WTC11 (cell line): ENCODE data around the gene MOV10L1. TPM values are rescaled to one million over a fixed set of nuclear protein-coding genes. Genes with fewer than 3 reads are reported as not detected.

ENCODE experiments used
- ATAC-seq: fragments of 200-7000 bp; cut with Tn5 transposase; 2 replicates; pipeline ENCODE4 v1.10.0; 2021; ENCODE audit warnings: mild to moderate bottlenecking, moderate library complexity
- CTCF ChIA-PET: fragments of 300-600 bp; sonication (Branson Sonifier 250); formaldehyde crosslinking; loops from one replicate; lab custom pipeline; 2021; ENCODE audit warnings: antibody characterized with exemption; lab: Charles Lee
- POLR2A ChIA-PET: fragments of 350-600 bp; sonication (Branson Sonifier 250); formaldehyde crosslinking; loops from one replicate; lab custom pipeline; 2021; ENCODE audit warnings: antibody characterized with exemption; lab: Charles Lee
- DNase-seq: peaks from one replicate; pipeline ENCODE4 v3.0.0; 2021; ENCODE audit warnings: low spot score
- H3K27ac Mint-ChIP-seq: 2 replicates; pipeline ENCODE4 v1.8.0; 2021; ENCODE audit warnings: mixed read lengths
- H3K27me3 Mint-ChIP-seq: 2 replicates; pipeline ENCODE4 v1.8.0; 2021; ENCODE audit warnings: low read depth, mild to moderate bottlenecking, moderate library complexity, mixed read lengths
- H3K36me3 Mint-ChIP-seq: 2 replicates; pipeline ENCODE4 v1.8.0; 2021; ENCODE audit warnings: mixed read lengths
- H3K4me1 Mint-ChIP-seq: 2 replicates; pipeline ENCODE4 v1.8.0; 2022; ENCODE audit warnings: mixed read lengths
- H3K4me3 Mint-ChIP-seq: 2 replicates; pipeline ENCODE4 v1.8.0; 2021; ENCODE audit warnings: mild to moderate bottlenecking, moderate library complexity, mixed read lengths
- H3K9me3 Mint-ChIP-seq: 2 replicates; pipeline ENCODE4 v1.8.0; 2021; ENCODE audit warnings: mixed read lengths
- ATF1 ChIP-seq: sonication (generic); formaldehyde crosslinking; IDR thresholded peaks from 2 replicates; pipeline ENCODE4 v1.8.1; 2023; ENCODE audit warnings: mild to moderate bottlenecking, moderate library complexity, missing genetic modification reagents
- ELF4 ChIP-seq: sonication (generic); formaldehyde crosslinking; IDR thresholded peaks from 2 replicates; pipeline ENCODE4 v1.8.1; 2022; ENCODE audit warnings: low read depth, mild to moderate bottlenecking, moderate library complexity, missing genetic modification reagents
- FOXJ3 ChIP-seq: sonication (generic); formaldehyde crosslinking; IDR thresholded peaks from 2 replicates; pipeline ENCODE4 v1.9.0; 2021; ENCODE audit warnings: missing genetic modification reagents, mild to moderate bottlenecking, borderline replicate concordance
- GRHL2 ChIP-seq: fragments of 250-450 bp; sonication (Bioruptor Pico); IDR thresholded peaks from 2 replicates; pipeline ENCODE4 v1.8.0; 2022; ENCODE audit warnings: mild to moderate bottlenecking, moderate library complexity; ENCODE audit not compliant: insufficient replicate concordance, severe bottlenecking
- MYBL2 ChIP-seq: sonication (generic); formaldehyde crosslinking; IDR thresholded peaks from 2 replicates; pipeline ENCODE4 v1.8.1; 2023; ENCODE audit warnings: mild to moderate bottlenecking, moderate library complexity, missing genetic modification reagents
- NFATC4 ChIP-seq: fragments of 250-450 bp; sonication (Bioruptor Pico); IDR thresholded peaks from 2 replicates; pipeline ENCODE4 v1.9.0; 2021; ENCODE audit warnings: mild to moderate bottlenecking
- PRRX2 ChIP-seq: fragments of 250-450 bp; sonication (Bioruptor Pico); IDR thresholded peaks from 2 replicates; pipeline ENCODE4 v1.8.0; 2021; ENCODE audit warnings: mild to moderate bottlenecking
- ZNF138 ChIP-seq: sonication (generic); formaldehyde crosslinking; conservative IDR thresholded peaks from 2 replicates; pipeline ENCODE4 v1.8.1; 2022; ENCODE audit warnings: mild to moderate bottlenecking, moderate library complexity, missing genetic modification reagents
- total RNA-seq: library from RNA; stranded (reverse); gene quantifications from 3 replicates; pipeline ENCODE4 v1.2.3, GENCODE V29; 2021
- TF ChIP-seq, protein P1 (sequence below): sonication (generic); formaldehyde crosslinking; IDR thresholded peaks from 2 replicates; pipeline ENCODE4 v1.8.0; 2023; ENCODE audit warnings: missing genetic modification reagents, mild to moderate bottlenecking, borderline replicate concordance
- TF ChIP-seq, protein P2 (sequence below): sonication (generic); formaldehyde crosslinking; IDR thresholded peaks from 2 replicates; pipeline ENCODE4 v1.8.0; 2022; ENCODE audit warnings: mild to moderate bottlenecking, missing genetic modification reagents

Gene MOV10L1
- total RNA-seq, 1 experiment from 2014 or later: not detected

DNA sequence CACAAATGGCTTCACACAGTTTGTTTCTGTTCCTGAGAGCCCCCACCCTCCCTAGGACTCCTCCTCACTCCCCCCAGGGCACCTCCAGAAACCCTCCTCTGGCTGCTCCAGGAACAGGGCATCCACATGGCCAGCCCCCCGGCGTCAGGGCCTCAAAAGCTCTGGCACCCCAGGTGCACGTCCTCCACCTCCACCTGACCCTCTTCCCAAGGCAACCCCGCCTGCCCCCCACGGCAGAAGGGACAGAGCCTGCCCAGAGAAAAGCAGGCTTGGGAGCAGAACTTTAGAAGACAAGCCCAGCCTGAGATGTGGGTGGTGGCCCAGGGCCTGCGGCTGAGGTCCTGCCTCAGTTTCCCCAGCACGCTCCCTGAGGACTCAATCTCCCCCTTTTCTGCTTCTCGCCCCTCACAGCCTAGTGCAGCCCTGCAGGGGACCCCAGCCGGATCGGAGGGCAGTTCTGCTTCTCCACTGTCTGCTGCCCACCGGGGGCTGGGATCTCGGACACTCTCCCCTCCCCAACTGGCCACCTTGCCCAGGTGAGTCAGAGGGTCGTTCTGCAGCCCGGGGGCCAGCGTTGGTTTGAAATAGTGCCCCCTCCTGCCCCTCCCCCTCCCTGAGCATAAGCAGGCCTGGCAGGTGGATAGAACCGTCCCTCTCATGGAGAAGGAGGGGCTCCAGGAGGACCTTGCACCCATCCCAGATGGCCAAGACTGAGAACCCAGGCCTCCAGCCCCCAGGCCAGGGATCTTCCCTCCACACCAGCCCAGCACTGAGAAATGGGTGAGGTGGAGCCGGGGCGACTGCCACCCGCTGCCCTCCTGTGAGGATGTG, 93.5 kb downstream of the MOV10L1 start:
- ChIA-PET POLR2A (no interaction called here), CTCF (interaction anchor here (1.2 to 1.6 kb wide), 4 partner anchors 23 to 416 kb away, joined by 4 to 5 read pairs (median 5); no protein-coding TSS in a partner anchor)
- DNase-seq: no peak
- Mint-ChIP-seq H3K4me3 (no peak overlapping the region; the same call in 1 of the 2 replicates), H3K27me3 (no peaks in the 10 kb centered on the region; the same call in 1 of the 2 replicates), H3K4me1 (peaks cover 6% of the 10 kb centered on the region), H3K9me3 (no peaks in the 10 kb centered on the region), H3K36me3 (no peaks in the 10 kb centered on the region), H3K27ac (no peak overlapping the region)
- no peak for ATAC-seq
- TF ChIP-seq PRRX2 (CRISPR knock-in tag) (no peak), ZNF138 (CRISPR knock-in tag) (no peak), ELF4 (CRISPR knock-in tag) (no peak)
- TF ChIP-seq, protein P1, sequence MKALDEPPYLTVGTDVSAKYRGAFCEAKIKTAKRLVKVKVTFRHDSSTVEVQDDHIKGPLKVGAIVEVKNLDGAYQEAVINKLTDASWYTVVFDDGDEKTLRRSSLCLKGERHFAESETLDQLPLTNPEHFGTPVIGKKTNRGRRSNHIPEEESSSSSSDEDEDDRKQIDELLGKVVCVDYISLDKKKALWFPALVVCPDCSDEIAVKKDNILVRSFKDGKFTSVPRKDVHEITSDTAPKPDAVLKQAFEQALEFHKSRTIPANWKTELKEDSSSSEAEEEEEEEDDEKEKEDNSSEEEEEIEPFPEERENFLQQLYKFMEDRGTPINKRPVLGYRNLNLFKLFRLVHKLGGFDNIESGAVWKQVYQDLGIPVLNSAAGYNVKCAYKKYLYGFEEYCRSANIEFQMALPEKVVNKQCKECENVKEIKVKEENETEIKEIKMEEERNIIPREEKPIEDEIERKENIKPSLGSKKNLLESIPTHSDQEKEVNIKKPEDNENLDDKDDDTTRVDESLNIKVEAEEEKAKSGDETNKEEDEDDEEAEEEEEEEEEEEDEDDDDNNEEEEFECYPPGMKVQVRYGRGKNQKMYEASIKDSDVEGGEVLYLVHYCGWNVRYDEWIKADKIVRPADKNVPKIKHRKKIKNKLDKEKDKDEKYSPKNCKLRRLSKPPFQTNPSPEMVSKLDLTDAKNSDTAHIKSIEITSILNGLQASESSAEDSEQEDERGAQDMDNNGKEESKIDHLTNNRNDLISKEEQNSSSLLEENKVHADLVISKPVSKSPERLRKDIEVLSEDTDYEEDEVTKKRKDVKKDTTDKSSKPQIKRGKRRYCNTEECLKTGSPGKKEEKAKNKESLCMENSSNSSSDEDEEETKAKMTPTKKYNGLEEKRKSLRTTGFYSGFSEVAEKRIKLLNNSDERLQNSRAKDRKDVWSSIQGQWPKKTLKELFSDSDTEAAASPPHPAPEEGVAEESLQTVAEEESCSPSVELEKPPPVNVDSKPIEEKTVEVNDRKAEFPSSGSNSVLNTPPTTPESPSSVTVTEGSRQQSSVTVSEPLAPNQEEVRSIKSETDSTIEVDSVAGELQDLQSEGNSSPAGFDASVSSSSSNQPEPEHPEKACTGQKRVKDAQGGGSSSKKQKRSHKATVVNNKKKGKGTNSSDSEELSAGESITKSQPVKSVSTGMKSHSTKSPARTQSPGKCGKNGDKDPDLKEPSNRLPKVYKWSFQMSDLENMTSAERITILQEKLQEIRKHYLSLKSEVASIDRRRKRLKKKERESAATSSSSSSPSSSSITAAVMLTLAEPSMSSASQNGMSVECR (CRISPR knock-in tag): no peak

DNA sequence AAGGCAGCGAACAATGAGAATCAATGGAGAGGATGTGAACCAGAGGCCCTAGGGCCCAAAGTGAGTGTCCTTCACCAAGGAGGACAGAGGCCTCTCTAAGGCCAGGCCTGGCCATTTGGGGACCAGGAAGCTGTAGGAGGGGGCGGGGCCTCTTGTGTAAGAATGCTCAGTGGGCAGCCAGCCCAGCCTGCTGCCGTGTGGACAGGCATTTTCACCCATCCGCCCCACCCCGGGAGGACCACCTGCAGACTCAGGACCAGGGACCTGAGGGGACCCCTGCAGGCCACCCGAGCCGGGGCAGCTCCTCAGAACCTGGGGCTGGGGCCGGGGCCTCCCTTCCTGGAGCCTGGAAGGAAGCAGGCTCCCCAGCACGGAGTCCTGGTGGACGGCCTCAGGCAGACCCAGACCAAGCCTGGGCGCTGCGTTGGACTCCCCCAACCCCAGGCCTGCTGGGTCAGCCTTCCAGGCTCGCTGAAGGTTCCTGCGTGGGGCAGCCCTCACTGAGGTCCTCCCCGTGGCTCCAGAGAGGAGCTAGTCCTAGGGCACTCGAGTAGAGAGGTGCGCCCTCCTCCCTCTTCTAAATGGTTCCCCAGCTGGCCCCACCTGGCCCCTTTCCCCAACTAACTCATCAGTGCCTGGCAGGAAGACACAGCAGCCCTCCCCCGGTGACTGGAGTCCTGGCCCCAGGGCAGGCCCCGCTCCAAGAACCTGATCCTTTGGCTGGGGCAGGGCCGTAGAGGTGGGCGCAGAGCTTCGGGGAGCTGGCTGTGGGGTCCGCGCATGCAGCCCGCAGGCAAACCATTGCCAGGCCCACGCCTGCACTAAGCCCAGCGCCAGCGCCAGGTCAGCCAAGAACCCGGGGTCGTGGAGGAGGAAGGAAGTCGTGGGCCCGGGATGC, 94.4 kb downstream of the MOV10L1 start:
- H3K36me3 Mint-ChIP-seq: no peaks in the 10 kb centered on the region
- no peak overlapping the region for H3K27ac Mint-ChIP-seq
- CTCF ChIA-PET: interaction anchor here (0.8 to 1.6 kb wide), 8 partner anchors 10 to 417 kb away, joined by 3 to 5 read pairs (median 4); no protein-coding TSS in a partner anchor
- peak overlapping the region; percentile 78 for H3K4me3 Mint-ChIP-seq
- peaks cover 7% of the 10 kb centered on the region for H3K4me1 Mint-ChIP-seq
- TF ChIP-seq ATF1 (CRISPR knock-in tag) (no peak), FOXJ3 (CRISPR knock-in tag) (no peak), MYBL2 (CRISPR knock-in tag) (no peak), NFATC4 (CRISPR knock-in tag) (no peak)
- TF ChIP-seq, protein P2, sequence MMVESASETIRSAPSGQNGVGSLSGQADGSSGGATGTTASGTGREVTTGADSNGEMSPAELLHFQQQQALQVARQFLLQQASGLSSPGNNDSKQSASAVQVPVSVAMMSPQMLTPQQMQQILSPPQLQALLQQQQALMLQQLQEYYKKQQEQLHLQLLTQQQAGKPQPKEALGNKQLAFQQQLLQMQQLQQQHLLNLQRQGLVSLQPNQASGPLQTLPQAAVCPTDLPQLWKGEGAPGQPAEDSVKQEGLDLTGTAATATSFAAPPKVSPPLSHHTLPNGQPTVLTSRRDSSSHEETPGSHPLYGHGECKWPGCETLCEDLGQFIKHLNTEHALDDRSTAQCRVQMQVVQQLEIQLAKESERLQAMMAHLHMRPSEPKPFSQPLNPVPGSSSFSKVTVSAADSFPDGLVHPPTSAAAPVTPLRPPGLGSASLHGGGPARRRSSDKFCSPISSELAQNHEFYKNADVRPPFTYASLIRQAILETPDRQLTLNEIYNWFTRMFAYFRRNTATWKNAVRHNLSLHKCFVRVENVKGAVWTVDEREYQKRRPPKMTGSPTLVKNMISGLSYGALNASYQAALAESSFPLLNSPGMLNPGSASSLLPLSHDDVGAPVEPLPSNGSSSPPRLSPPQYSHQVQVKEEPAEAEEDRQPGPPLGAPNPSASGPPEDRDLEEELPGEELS (CRISPR knock-in tag): 0 out of 2 replicates have a peak, but pooled peaks have one; percentile 25
- POLR2A ChIA-PET: no interaction called here
- no peaks in the 10 kb centered on the region; the same call in 1 of the 2 replicates for H3K27me3 Mint-ChIP-seq
- H3K9me3 Mint-ChIP-seq: no peaks in the 10 kb centered on the region
- DNase-seq: peak; percentile 50
- peak; percentile 23 for ATAC-seq

DNA sequence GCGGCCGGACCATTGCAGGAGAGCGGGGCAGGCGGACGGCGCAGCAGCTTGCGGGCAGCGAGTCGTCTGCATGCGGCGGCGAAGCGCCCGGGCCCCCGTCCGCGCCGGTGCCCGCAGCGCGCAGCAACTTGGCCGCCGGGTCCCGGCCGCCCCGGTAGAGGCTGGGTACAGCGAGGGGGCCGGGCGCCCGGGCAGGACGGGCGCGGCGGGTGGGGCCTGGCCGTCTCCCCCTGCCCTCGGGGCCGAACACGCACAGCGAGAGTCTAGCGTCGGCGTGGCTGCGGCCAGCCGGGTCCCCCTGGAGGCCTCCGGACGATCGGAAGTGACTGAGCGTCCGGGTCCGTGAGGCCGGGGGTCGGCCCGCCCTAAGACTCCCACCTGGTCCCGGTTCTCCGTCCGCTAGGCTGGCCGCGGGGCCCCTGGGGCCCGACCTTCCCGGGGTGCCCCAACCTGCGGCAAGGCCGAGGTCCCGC, 95.1 kb downstream of the MOV10L1 start:
- no peak overlapping the region for H3K27ac Mint-ChIP-seq
- TF ChIP-seq, protein P2 (CRISPR knock-in tag): 0 out of 2 replicates have a peak, but pooled peaks have one; percentile 0
- TF ChIP-seq GRHL2 (CRISPR knock-in tag): no peak
- H3K27me3 Mint-ChIP-seq: no peaks in the 10 kb centered on the region; the same call in 1 of the 2 replicates
- DNase-seq (no peak), ATAC-seq (peak; percentile 5)
- no peaks in the 10 kb centered on the region for H3K36me3 Mint-ChIP-seq
- ChIA-PET POLR2A (no interaction called here), CTCF (interaction anchor here (0.8 to 1.6 kb wide), 8 partner anchors 11 to 418 kb away, joined by 3 to 5 read pairs (median 4); no protein-coding TSS in a partner anchor)
- H3K9me3 Mint-ChIP-seq: no peaks in the 10 kb centered on the region
- peaks cover 14% of the 10 kb centered on the region for H3K4me1 Mint-ChIP-seq
- H3K4me3 Mint-ChIP-seq: peak overlapping the region; percentile 81
